Skeletal muscle satellite cell (primary cell): Measurements from ENCODE around the gene C6orf132.

ENCODE experiments used
- H3K27me3 ChIP-seq: 2 replicates; pipeline ENCODE4 v1.7.0; 2013; ENCODE audit warnings: low read length; ENCODE audit not compliant: control insufficient read depth, insufficient read depth
- H3K36me3 ChIP-seq: 2 replicates; pipeline ENCODE4 v1.7.0; 2013; ENCODE audit warnings: mild to moderate bottlenecking, control low read depth, low read length; ENCODE audit not compliant: insufficient read depth
- H3K4me1 ChIP-seq: 2 replicates; pipeline ENCODE4 v1.7.0; 2013; ENCODE audit warnings: low read length; ENCODE audit not compliant: control insufficient read depth, insufficient read depth
- H3K4me2 ChIP-seq: 2 replicates; pipeline ENCODE4 v1.7.0; 2013; ENCODE audit warnings: mild to moderate bottlenecking, low read length
- H3K4me3 ChIP-seq: 2 replicates; pipeline ENCODE4 v1.7.0; 2013; ENCODE audit warnings: low read length
- H3K9ac ChIP-seq: 2 replicates; pipeline ENCODE4 v1.7.0; 2013; ENCODE audit warnings: mild to moderate bottlenecking, low read depth, low read length, moderate library complexity
- H3K9me3 ChIP-seq: replicated peaks from 2 replicates; pipeline ENCODE4 v1.7.0; 2013; ENCODE audit warnings: mild to moderate bottlenecking, control low read depth, low read length

The C6orf132 gene

DNA sequence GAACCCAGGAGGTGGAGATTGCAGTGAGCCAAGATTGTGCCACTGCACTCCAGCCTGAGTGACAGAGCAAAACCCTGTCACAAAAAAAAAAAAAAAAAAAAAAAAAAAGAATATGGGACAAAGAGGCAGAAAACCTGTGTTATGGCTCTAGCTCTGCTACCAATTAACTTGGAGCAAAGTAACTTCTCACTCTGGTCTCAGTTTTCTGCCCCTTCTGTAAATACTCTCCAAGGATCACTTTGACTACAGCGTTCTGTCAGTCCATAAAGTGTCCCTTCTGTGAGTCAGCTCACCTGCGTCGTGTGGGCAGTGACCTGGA is 24.6 kb downstream of the C6orf132 start:
- no peak overlapping the region for H3K4me3 ChIP-seq
- no peaks in the 10 kb centered on the region for H3K36me3 ChIP-seq
- H3K4me1 ChIP-seq: peaks cover 36% of the 10 kb centered on the region
- no peak overlapping the region for H3K9ac ChIP-seq
- H3K9me3 ChIP-seq: no peaks in the 10 kb centered on the region
- H3K4me2 ChIP-seq: no peak overlapping the region
- H3K27me3 ChIP-seq: no peaks in the 10 kb centered on the region

DNA sequence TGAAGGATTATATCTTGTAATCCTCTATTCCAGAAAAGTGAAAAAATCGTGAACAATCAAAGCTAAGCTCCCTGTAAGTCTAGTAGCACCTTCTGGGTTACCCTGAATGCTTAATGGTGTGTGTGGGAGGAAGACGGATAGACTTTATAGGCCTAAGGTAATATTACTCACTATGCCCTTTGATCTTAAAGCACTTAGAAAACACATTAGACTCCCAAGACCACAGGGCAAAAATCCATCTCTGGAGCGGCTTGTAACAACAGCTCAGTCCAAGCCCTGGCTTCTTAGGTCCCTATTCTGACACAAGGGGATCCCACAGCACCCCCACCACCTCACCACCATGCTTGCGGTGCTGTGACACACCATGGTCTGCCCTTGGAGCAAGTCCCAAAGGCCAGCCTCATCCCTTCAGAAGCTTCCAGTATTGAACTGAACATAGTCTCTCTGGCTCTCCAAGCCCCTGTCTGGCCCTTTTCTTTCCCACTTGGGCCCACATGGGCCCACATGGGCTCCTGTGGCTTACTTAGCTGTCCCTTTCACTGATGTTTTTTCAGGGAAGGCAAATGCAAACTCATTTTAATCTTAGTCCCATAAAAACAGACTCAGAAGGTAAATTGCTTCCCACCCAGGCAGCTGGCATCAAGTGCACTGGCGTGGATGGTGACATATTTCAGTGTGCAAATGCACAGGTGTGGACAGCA is 28.3 kb downstream of the C6orf132 start:
- Histone ChIP-seq H3K36me3 (peaks cover 3% of the 10 kb centered on the region), H3K9ac (no peak overlapping the region), H3K9me3 (no peaks in the 10 kb centered on the region), H3K4me2 (no peak overlapping the region), H3K27me3 (no peaks in the 10 kb centered on the region), H3K4me1 (peaks cover 18% of the 10 kb centered on the region), H3K4me3 (no peak overlapping the region)

DNA sequence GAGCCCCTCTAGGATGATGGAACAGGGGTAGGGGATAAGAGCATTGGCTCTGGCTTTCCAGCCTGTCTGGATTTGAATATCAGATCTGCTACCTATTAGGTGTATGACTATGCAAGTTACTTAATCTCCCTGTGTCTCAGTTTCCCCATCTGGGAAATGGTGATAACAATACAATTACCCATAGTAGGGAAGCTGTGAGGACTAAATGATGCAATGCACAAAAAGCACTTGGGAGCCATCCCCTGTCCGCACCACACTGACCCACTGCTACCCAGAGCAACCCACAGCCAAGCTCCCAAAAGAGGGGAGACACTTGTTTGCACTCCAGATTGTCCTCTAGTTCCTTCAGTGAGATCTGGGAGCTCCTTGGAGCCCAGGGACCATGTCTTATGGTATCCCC is 30.1 kb downstream of the C6orf132 start:
- H3K4me3 ChIP-seq: no peak overlapping the region
- H3K4me2 ChIP-seq: no peak overlapping the region
- no peak overlapping the region for H3K9ac ChIP-seq
- H3K36me3 ChIP-seq: peaks cover 3% of the 10 kb centered on the region
- no peaks in the 10 kb centered on the region for H3K9me3 ChIP-seq
- H3K4me1 ChIP-seq: peaks cover 6% of the 10 kb centered on the region
- H3K27me3 ChIP-seq: no peaks in the 10 kb centered on the region

DNA sequence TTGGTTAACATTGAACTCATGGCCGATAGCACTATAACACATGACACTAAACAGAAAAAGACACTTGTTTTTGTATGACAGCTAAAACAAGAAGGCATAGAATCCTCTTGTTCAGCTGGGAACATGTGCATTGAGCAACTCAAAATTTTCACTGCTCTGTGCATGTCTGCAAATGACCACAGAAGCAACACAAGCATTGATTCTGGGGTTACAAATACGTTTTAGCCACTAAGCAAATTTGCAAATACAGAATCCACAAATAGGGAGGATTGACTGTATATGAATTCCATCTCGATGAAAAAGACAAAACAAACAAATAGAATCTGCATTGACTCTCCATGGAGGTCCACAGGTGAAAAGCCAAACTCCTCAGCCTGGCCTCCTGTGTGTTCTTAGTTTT is 31.7 kb downstream of the C6orf132 start:
- peaks cover 5% of the 10 kb centered on the region for H3K36me3 ChIP-seq
- H3K27me3 ChIP-seq: no peaks in the 10 kb centered on the region
- no peak overlapping the region for H3K9ac ChIP-seq
- H3K4me3 ChIP-seq: no peak overlapping the region
- H3K9me3 ChIP-seq: no peaks in the 10 kb centered on the region
- peaks cover 6% of the 10 kb centered on the region for H3K4me1 ChIP-seq
- H3K4me2 ChIP-seq: no peak overlapping the region

DNA sequence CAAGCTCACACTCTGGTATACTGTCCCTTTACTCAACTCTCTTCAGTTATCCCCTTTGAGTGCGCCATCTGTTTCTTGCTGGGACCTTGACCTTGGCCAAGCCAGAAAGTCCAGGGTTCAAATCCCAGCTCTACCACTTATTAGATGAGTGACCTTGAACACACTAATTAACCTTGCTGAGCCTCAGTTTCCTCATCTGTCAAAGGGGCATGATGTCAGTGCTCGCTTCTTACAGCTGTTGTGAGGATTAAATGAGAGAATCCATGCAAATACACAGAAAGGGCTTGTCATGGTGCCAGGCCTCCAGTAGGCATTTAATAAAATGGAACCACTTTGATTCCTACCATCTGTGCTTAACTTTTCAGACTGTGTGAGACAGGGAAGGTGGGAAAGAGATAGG is 34.3 kb downstream of the C6orf132 start:
- Histone ChIP-seq H3K36me3 (peaks cover 8% of the 10 kb centered on the region), H3K9me3 (no peaks in the 10 kb centered on the region), H3K27me3 (no peaks in the 10 kb centered on the region), H3K9ac (no peak overlapping the region), H3K4me3 (no peak overlapping the region), H3K4me1 (no peaks in the 10 kb centered on the region), H3K4me2 (no peak overlapping the region)

DNA sequence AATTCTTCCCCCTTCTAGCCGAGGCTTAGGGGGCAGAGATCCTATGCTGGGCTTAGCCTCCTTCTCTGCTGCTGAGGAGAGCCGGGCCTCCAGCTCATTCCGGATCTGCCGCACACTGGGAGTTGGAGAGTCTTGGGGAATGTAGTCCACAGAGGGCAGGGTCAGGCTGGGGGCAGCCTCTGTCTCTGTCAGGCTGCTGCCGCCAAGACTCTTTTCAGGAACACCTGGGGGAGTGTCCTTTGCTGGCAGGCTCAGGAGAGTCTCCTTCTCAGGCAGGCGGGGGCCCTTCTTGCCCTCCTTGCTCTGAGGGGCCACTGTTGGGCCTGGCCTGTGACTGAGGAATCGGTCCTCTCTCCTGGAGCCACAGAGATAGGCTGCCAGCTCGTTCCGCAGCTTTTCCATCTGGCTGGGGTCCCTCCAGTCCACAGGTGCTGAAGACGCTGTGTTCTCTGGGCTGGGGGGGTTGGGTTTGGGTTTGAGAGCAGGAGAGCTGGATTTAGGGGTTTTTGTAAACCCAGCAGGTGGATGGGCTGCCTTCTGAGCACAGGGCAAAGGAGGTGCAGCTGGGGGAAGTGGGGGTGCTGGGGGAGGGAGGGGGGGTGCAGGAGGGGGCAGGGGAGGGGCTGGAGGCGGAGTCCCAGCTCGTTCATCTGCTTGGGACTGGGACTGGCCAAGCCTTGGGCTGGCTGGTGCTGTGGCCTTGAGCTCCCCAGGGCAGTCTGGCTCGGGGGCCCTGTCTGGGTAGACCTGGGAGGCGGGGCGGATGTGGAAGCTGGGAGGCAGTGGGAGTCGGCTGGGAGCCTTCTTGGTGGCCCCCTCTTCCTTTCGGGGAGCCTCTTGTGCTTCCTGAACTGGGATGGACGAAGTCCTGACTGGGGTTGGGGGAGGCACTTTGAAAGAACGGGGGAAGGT is 36.1 kb downstream of the C6orf132 start:
- Histone ChIP-seq H3K36me3 (peaks cover 8% of the 10 kb centered on the region), H3K4me1 (peaks cover under 1% of the 10 kb centered on the region), H3K9me3 (no peaks in the 10 kb centered on the region), H3K27me3 (no peaks in the 10 kb centered on the region), H3K4me2 (no peak overlapping the region), H3K9ac (no peak overlapping the region), H3K4me3 (no peak overlapping the region)

DNA sequence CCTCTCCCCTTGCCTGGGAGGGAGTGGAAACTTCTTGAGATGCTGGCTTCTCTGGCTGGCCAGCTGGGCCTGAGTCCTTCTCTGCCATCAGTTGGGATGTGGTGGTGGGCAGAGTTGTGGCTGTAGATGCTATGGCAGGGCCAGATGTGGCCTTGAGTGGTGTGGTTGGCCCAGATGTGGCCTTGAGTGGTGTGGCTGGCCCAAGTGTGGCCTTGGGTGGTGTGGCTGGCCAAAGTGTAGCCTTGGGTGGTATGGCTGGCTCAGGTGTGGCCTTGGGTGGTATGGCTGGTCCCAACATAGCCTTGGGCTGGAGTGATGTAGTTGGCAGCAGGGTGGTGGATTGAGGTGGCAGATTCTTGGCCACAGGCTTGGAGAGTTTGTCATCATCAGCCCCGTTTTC is 36.7 kb downstream of the C6orf132 start:
- Histone ChIP-seq H3K9ac (no peak overlapping the region), H3K36me3 (peaks cover 8% of the 10 kb centered on the region), H3K9me3 (no peaks in the 10 kb centered on the region), H3K27me3 (no peaks in the 10 kb centered on the region), H3K4me3 (no peak overlapping the region), H3K4me2 (no peak overlapping the region), H3K4me1 (peaks cover 6% of the 10 kb centered on the region)

DNA sequence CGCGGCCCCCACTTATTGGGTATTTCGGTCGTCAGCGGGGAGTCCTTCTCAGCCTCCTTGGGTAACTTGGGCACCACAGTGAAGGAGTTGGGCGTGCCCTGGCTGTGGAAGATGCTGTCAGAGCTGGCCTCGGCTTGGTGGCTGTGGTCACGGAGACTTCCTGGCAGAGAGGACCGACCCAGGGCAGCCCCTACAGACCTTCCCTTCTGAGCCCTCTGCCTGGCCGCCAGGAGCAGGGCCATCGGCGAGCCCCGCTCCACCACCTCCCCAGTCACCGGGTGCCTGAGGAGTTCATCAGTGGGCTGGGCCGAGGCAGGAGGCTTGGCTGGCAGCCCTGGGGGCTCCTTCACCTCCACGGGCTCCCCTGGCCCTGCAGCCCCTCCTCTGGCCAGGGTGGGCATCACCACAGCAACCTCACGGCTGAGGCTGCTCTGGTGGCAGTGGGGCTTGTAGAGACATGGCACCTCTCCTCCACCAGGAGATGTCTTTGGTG is 37.2 kb downstream of the C6orf132 start:
- Histone ChIP-seq H3K27me3 (no peaks in the 10 kb centered on the region), H3K4me3 (no peak overlapping the region), H3K9ac (no peak overlapping the region), H3K36me3 (peaks cover 8% of the 10 kb centered on the region), H3K9me3 (no peaks in the 10 kb centered on the region), H3K4me1 (peaks cover 11% of the 10 kb centered on the region), H3K4me2 (no peak overlapping the region)

DNA sequence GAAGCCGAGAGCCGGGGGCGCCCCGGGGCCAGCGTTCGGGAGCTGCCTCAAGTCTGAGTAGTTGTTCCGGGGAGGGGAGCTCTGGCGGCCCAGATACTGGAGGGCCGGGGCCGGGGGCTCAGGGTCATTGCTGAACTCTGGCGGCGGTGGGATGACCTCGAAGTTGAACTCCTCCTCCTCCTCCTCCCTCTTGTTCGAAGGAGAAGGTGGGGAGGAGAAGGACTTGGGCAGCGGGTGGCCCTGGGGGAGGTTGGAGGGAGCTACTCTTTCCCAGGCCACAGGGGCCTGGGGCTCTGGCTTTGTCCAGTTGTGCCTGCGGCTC is 37.7 kb downstream of the C6orf132 start:
- Histone ChIP-seq H3K4me3 (no peak overlapping the region), H3K9ac (peak overlapping the region; percentile 31), H3K36me3 (peaks cover 5% of the 10 kb centered on the region)

DNA sequence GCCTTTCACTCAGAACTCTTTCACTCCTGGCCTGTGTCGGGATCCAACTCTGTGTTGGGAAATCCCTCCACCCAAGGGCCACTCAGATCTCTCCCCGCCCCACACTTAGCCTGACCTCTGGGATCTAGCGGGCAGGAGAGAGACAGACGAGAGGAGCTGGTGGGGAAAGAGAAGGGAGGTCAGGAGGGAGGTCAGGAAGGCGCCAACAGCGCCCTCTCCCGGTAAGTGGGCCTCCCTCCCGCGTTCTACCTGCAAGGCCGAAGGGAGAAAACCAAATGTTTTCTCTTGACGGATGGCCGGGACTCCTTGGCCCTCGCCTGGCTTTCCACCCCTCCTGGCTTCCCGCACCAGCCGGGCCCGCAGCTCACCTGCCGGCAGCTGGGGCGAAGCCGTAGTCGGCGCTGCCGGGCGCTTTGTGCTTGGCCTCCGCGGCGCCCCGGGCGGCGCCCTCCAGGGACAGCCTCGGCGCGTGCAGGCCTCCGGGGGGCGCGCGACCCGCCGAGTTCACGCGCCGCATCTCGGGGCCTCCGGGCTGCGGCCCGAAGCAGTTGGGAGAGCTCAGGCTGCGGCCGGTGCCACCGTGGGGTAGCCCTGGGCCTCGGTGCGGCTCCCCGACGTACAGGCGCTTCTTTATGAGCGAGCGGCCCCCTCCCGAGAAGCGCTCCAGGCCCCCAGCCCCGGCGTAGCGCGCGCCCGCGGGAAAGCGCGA is 38.2 kb downstream of the C6orf132 start:
- Histone ChIP-seq H3K4me1 (peaks cover 20% of the 10 kb centered on the region), H3K27me3 (no peaks in the 10 kb centered on the region), H3K4me3 (peak overlapping the region; percentile 54), H3K9ac (peak overlapping the region; percentile 31), H3K36me3 (peaks cover 5% of the 10 kb centered on the region), H3K9me3 (no peaks in the 10 kb centered on the region), H3K4me2 (peak overlapping the region; percentile 64)

More for the DNA sequence above, 37.7 kb downstream of the C6orf132 start:
- no peaks in the 10 kb centered on the region for H3K27me3 ChIP-seq
- H3K4me1 ChIP-seq: peaks cover 15% of the 10 kb centered on the region
- no peaks in the 10 kb centered on the region for H3K9me3 ChIP-seq
- H3K4me2 ChIP-seq: peak overlapping the region; percentile 64

DNA sequence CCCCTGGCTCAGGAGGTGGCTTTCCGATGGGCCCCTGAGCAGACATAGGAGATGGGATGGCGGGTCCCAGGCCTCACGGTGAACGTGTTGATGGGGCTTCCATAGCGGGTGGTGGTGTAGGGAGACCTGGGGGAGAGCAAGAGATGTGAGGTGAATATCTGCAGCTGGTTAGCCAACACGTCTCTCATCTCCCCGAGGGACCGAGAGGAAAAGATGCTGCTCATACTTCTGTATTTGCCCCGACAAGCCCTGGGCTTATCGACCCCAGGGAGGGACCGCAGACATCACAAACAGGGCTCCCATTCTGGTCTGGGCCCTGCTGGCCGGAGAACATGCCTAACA is 38.7 kb downstream of the C6orf132 start:
- Histone ChIP-seq H3K4me1 (peaks cover 21% of the 10 kb centered on the region), H3K27me3 (no peaks in the 10 kb centered on the region), H3K9me3 (no peaks in the 10 kb centered on the region), H3K36me3 (peaks cover 5% of the 10 kb centered on the region), H3K4me3 (no peak overlapping the region), H3K4me2 (no peak overlapping the region), H3K9ac (no peak overlapping the region)
